SK-N-SH (cell line): Measurements from ENCODE around the gene NYAP2. TPM values are rescaled to one million over a fixed set of nuclear protein-coding genes. Genes with fewer than 3 reads are reported as not detected.

Source experiments
- CTCF ChIA-PET: fragments of 300-600, 350-600 bp; formaldehyde crosslinking; extraction: SDS; loops from one replicate; lab custom pipeline; 2021; lab: Yijun Ruan, JAX
- POLR2A ChIA-PET: fragments of 350-600 bp; sonication (Branson Sonifier 250); formaldehyde crosslinking; extraction: SDS; loops from one replicate; lab custom pipeline; 2020; ENCODE audit warnings: antibody characterized with exemption, inconsistent platforms; lab: Yijun Ruan, JAX
- DNase-seq: peaks from one replicate; pipeline ENCODE4 v3.0.0; 2012
- H2AFZ ChIP-seq: fragments of 200-600 bp; sonication (generic); 2 replicates; pipeline ENCODE4 v1.8.1; 2016; ENCODE audit warnings: antibody characterized with exemption, mild to moderate bottlenecking, low read depth
- H3F3A ChIP-seq: fragments of 200-600 bp; sonication (generic); replicated peaks from 2 replicates; pipeline ENCODE3; 2016; ENCODE audit warnings: antibody characterized with exemption, mild to moderate bottlenecking; ENCODE audit not compliant: insufficient read depth
- H3K27ac ChIP-seq, 2 experiments: fragments of 200-500 bp in 1 of 2; fragments of 200-600 bp in 1 of 2; sonication (Bioruptor generic) in 1 of 2; sonication (generic), shearing (Covaris generic) in 1 of 2; 2 replicates each; pipeline versions ENCODE4 v1.5.1 to v1.6.1; 2014 to 2016; ENCODE audit warnings: low read depth in 2 of 2, inconsistent platforms in 1 of 2, low read length in 1 of 2, mild to moderate bottlenecking in 1 of 2, mixed read lengths in 1 of 2
- H3K27me3 ChIP-seq: fragments of 200-600 bp; sonication (generic), shearing (Covaris generic); 2 replicates; pipeline ENCODE4 v1.6.1; 2016; ENCODE audit warnings: mixed run types; ENCODE audit not compliant: insufficient read depth
- H3K36me3 ChIP-seq, 2 experiments: fragments of 200-500 bp in 1 of 2; fragments of 200-600 bp in 1 of 2; sonication (Bioruptor generic) in 1 of 2; sonication (generic) in 1 of 2; replicated peaks in 1 of 2; 2 replicates each; pipeline versions ENCODE3 to v1.5.1; 2014 to 2016; ENCODE audit warnings: low read length in 1 of 2, mild to moderate bottlenecking in 1 of 2; ENCODE audit not compliant: insufficient read depth in 2 of 2, control insufficient read depth in 1 of 2
- H3K4me1 ChIP-seq, 2 experiments: fragments of 200-500 bp in 1 of 2; fragments of 200-600 bp in 1 of 2; sonication (Bioruptor generic) in 1 of 2; sonication (generic), shearing (Covaris generic) in 1 of 2; 2 replicates each; pipeline versions ENCODE4 v1.5.1 to v1.6.1; 2014 to 2016; ENCODE audit warnings: low read depth in 1 of 2, low read length in 1 of 2, mixed run types in 1 of 2; ENCODE audit not compliant: insufficient read depth in 2 of 2, control insufficient read depth in 1 of 2
- H3K4me2 ChIP-seq: fragments of 200-600 bp; sonication (generic), shearing (Covaris generic); 2 replicates; pipeline ENCODE4 v1.6.1; 2017; ENCODE audit warnings: mixed run types
- H3K4me3 ChIP-seq, 2 experiments: fragments of 200-500 bp in 1 of 2; fragments of 200-600 bp in 1 of 2; sonication (Bioruptor generic) in 1 of 2; sonication (generic), shearing (Covaris generic) in 1 of 2; 2 replicates each; pipeline versions ENCODE4 v1.5.1 to v1.8.1; 2014 to 2016; ENCODE audit warnings: low read depth in 2 of 2, inconsistent platforms in 1 of 2, low read length in 1 of 2, mild to moderate bottlenecking in 1 of 2, mixed read lengths in 1 of 2, moderate library complexity in 1 of 2
- H3K79me2 ChIP-seq: fragments of 200-600 bp; sonication (generic); 2 replicates; pipeline ENCODE4 v1.8.1; 2017; ENCODE audit warnings: mild to moderate bottlenecking; ENCODE audit not compliant: insufficient read depth
- H3K9ac ChIP-seq: fragments of 200-600 bp; sonication (generic); 2 replicates; pipeline ENCODE4 v1.6.1; 2017; ENCODE audit warnings: mixed run types
- H3K9me2 ChIP-seq: fragments of 200-600 bp; sonication (generic); 2 replicates; pipeline ENCODE4 v1.6.1; 2017; ENCODE audit warnings: mixed run types
- H3K9me3 ChIP-seq: fragments of 200-600 bp; sonication (generic); 2 replicates; pipeline ENCODE4 v1.6.1; 2017; ENCODE audit warnings: mixed run types, mild to moderate bottlenecking, moderate library complexity
- H4K20me1 ChIP-seq: fragments of 200-600 bp; sonication (generic); 2 replicates; pipeline ENCODE4 v1.6.1; 2017; ENCODE audit warnings: mild to moderate bottlenecking, mixed run types; ENCODE audit not compliant: insufficient read depth
- FOSL2 ChIP-seq: IDR thresholded peaks from 2 replicates; pipeline ENCODE4 v1.4.0; 2012; ENCODE audit warnings: low read depth, mild to moderate bottlenecking, moderate library complexity, borderline replicate concordance
- FOXJ3 ChIP-seq: sonication (generic); formaldehyde crosslinking; IDR thresholded peaks from 2 replicates; pipeline ENCODE4 v1.5.1; 2020; ENCODE audit warnings: mild to moderate bottlenecking, missing genetic modification reagents
- FOXM1 ChIP-seq: IDR thresholded peaks from 2 replicates; pipeline ENCODE4 v1.4.0; 2012; ENCODE audit warnings: low read depth, mild to moderate bottlenecking
- GABPA ChIP-seq: IDR thresholded peaks from 2 replicates; pipeline ENCODE4 v1.4.0; 2012; ENCODE audit warnings: low read depth, mild to moderate bottlenecking
- IRF3 ChIP-seq: fragments of 150-350 bp; IDR thresholded peaks from 2 replicates; pipeline ENCODE4 v1.6.1; 2016; ENCODE audit warnings: mild to moderate bottlenecking, low read depth, low read length
- RCOR1 ChIP-seq: fragments of 150-350 bp; IDR thresholded peaks from 2 replicates; pipeline ENCODE4 v1.6.1; 2017; ENCODE audit warnings: antibody characterized with exemption, low read length
- RXRA ChIP-seq: IDR thresholded peaks from 2 replicates; pipeline ENCODE4 v1.4.0; 2012; ENCODE audit warnings: low read depth, mild to moderate bottlenecking, borderline replicate concordance
- SMC3 ChIP-seq: IDR thresholded peaks from 2 replicates; pipeline ENCODE4 v1.6.1; 2012; ENCODE audit warnings: low read depth, low read length, improper control_type of control experiment
- TAF1 ChIP-seq: IDR thresholded peaks from 2 replicates; pipeline ENCODE4 v1.6.1; 2012; ENCODE audit warnings: low read depth, mild to moderate bottlenecking, low read length, moderate library complexity, borderline replicate concordance
- TCF12 ChIP-seq: IDR thresholded peaks from 2 replicates; pipeline ENCODE4 v1.4.0; 2012
- TEAD4 ChIP-seq: IDR thresholded peaks from 2 replicates; pipeline ENCODE4 v1.4.0; 2012; ENCODE audit warnings: mild to moderate bottlenecking, borderline replicate concordance; ENCODE audit not compliant: insufficient read depth
- USF1 ChIP-seq: IDR thresholded peaks from 2 replicates; pipeline ENCODE4 v1.4.0; 2012; ENCODE audit warnings: low read depth, borderline replicate concordance
- YY1 ChIP-seq: IDR thresholded peaks from 2 replicates; pipeline ENCODE4 v1.4.0; 2012; ENCODE audit warnings: low read depth, mild to moderate bottlenecking
- WGBS: methylation state at CpG from one replicate; pipeline ENCODE4 v1.1.6; 2017; ENCODE audit warnings: low lambda C conversion rate; 5-methylcytosine and 5-hydroxymethylcytosine counted together
- polyA plus RNA-seq, 3 experiments: library from polyadenylated mRNA; depleted of rRNA; stranded (reverse); fragments of >200 nt; gene quantifications; 2 replicates each; pipeline ENCODE4 v1.2.3, GENCODE V29; 2012
- TF ChIP-seq, protein P1 (sequence below): fragments of 200-600 bp; sonication (generic); IDR thresholded peaks from 2 replicates; pipeline ENCODE4 v1.6.1; 2017; ENCODE audit warnings: antibody characterized with exemption, mild to moderate bottlenecking, moderate library complexity

Gene NYAP2
- polyA plus RNA-seq, 1 of the 3 experiments (the other 2 are of a cell fraction), result not detected

DNA sequence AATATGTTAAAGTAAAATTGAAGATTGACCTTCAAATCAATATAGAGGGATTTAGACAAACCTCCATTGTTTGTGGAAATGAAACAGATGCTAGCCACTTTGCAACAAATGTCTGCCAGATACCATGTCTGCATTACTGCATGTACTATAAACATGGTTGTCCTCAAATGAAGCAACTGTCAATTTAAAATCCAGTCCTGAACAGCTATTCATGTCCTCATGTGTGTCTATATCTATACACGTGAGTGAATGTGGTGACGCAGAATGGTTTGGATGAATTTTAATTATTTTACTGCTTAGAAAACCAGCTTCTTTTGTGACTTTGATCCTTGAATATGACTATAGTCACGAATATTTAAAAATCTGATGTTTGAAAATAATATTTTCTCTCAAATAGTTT is 71.5 kb downstream of the NYAP2 start (continued):
- no peak for TF ChIP-seq IRF3
- TF ChIP-seq, protein P1, sequence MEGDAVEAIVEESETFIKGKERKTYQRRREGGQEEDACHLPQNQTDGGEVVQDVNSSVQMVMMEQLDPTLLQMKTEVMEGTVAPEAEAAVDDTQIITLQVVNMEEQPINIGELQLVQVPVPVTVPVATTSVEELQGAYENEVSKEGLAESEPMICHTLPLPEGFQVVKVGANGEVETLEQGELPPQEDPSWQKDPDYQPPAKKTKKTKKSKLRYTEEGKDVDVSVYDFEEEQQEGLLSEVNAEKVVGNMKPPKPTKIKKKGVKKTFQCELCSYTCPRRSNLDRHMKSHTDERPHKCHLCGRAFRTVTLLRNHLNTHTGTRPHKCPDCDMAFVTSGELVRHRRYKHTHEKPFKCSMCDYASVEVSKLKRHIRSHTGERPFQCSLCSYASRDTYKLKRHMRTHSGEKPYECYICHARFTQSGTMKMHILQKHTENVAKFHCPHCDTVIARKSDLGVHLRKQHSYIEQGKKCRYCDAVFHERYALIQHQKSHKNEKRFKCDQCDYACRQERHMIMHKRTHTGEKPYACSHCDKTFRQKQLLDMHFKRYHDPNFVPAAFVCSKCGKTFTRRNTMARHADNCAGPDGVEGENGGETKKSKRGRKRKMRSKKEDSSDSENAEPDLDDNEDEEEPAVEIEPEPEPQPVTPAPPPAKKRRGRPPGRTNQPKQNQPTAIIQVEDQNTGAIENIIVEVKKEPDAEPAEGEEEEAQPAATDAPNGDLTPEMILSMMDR, result no peak
- TF ChIP-seq TEAD4, result no peak
- TF ChIP-seq FOXJ3 (CRISPR knock-in tag), result no peak
- TF ChIP-seq TAF1, result no peak
- TF ChIP-seq USF1, result no peak
- TF ChIP-seq, all 33 proteins: peak for 0

- no peak overlapping the region for H3K4me3 ChIP-seq
- no peaks in the 10 kb centered on the region for H3F3A ChIP-seq
- POLR2A ChIA-PET, result no interaction called here
- no peaks in the 10 kb centered on the region for H3K36me3 ChIP-seq
- H3K79me2 ChIP-seq, result no peaks in the 10 kb centered on the region
- no peak overlapping the region for H3K27ac ChIP-seq
- no peaks in the 10 kb centered on the region for H3K4me1 ChIP-seq
- WGBS, result 31% methylated on average over 2 of the region's 2 CpGs
- H2AFZ ChIP-seq, result no peak overlapping the region
- no peak for DNase-seq
- TF ChIP-seq TCF12 (no peak), YY1 (no peak), SMC3 (no peak), GABPA (no peak), RCOR1 (no peak), FOSL2 (no peak), FOXJ3 (CRISPR knock-in tag) (no peak), IRF3 (no peak), RXRA (no peak), FOXM1 (no peak)
- TF ChIP-seq, all 33 proteins: peak for 0
- Histone ChIP-seq H3K4me2 (no peak overlapping the region), H3K9me3 (no peaks in the 10 kb centered on the region), H4K20me1 (no peaks in the 10 kb centered on the region), H3K9ac (no peak overlapping the region), H3K9me2 (no peaks in the 10 kb centered on the region), H3K27me3 (no peaks in the 10 kb centered on the region)
- CTCF ChIA-PET, result interaction anchor here (0.9 kb wide), 1 partner anchor 188 kb away, joined by 3 read pairs; no protein-coding TSS in a partner anchor
Measured at GRCh38 chr2:225471482-225471881, 72.0 kb downstream of the NYAP2 start.
